K562 (cell line): ENCODE measurements around the gene RGS17. TPM values are rescaled to one million over a fixed set of nuclear protein-coding genes. Genes with fewer than 3 reads are reported as not detected.

ENCODE experiments used
- ATAC-seq: fragments of 200-7000 bp; cut with Tn5 transposase; 3 replicates; pipeline ENCODE4 v1.9.1; 2020; ENCODE audit warnings: moderate library complexity
- BruUV-seq: library from RNA; stranded (reverse); fragments of 400-500 nt; replicated peaks from 2 replicates; lab custom pipeline; 2021; lab: Mats Ljungman, UMichigan
- CTCF ChIA-PET: fragments of 300-600 bp; formaldehyde crosslinking; extraction: SDS; loops from one replicate; lab custom pipeline; 2021; ENCODE audit warnings: low intra/inter-chr PET ratio; lab: Yijun Ruan, JAX
- POLR2A ChIA-PET: fragments of 300-600, 350-650 bp; sonication (Branson Sonifier 250); formaldehyde crosslinking; extraction: SDS; loops from one replicate; lab custom pipeline; 2021; ENCODE audit warnings: antibody characterized with exemption, inconsistent platforms; lab: Yijun Ruan, JAX
- DNase-seq, 4 experiments: peaks; one replicate each; pipeline versions ENCODE4 v3.0.0 to v3.0.0-alpha.2; 2011 to 2018; ENCODE audit warnings: low spot score in 3 of 4, mixed read lengths in 3 of 4; ENCODE audit errors: extremely low read depth in 1 of 4
- FAIRE-seq: peaks from 2 replicates; lab custom pipeline; 2011; peaks lifted over from hg19 to GRCh38; lab: Jason Lieb, UNC
- H2AFZ ChIP-seq: 2 replicates; pipeline ENCODE4 v1.6.0; 2011; ENCODE audit warnings: low read depth, low read length, control low read depth, inconsistent platforms
- H3K27ac ChIP-seq: fragments of 200-600 bp; 3 replicates; pipeline ENCODE4 v1.8.0; 2011; ENCODE audit warnings: low read depth, mild to moderate bottlenecking, control low read depth, inconsistent platforms, low read length, moderate library complexity, mixed read lengths; ENCODE audit errors: extremely low read depth
- H3K27me3 ChIP-seq, 2 experiments: fragments of 300-600 bp in 1 of 2; 2 replicates in 1 of 2; 3 replicates in 1 of 2; pipeline versions ENCODE4 v1.6.0 to v1.8.0; 2011; ENCODE audit warnings: inconsistent platforms in 2 of 2, low read length in 2 of 2, mild to moderate bottlenecking in 1 of 2, mixed read lengths in 1 of 2, moderate library complexity in 1 of 2; ENCODE audit not compliant: control insufficient read depth in 2 of 2, insufficient read depth in 2 of 2
- H3K36me3 ChIP-seq: fragments of 300-600 bp; 3 replicates; pipeline ENCODE4 v1.8.0; 2011; ENCODE audit warnings: mild to moderate bottlenecking, low read length, inconsistent platforms; ENCODE audit not compliant: control insufficient read depth, insufficient read depth
- H3K4me1 ChIP-seq, 2 experiments: fragments of 200-600 bp in 1 of 2; replicated peaks in 1 of 2; 2 replicates in 1 of 2; 3 replicates in 1 of 2; pipeline versions ENCODE4 v1.5.1 to v1.8.0; 2011; ENCODE audit warnings: inconsistent platforms in 2 of 2, low read length in 2 of 2, mild to moderate bottlenecking in 1 of 2, mixed read lengths in 1 of 2, moderate library complexity in 1 of 2; ENCODE audit not compliant: control insufficient read depth in 2 of 2, insufficient read depth in 2 of 2
- H3K4me2 ChIP-seq: 2 replicates; pipeline ENCODE4 v1.6.1; 2011; ENCODE audit warnings: low read length, control low read depth, inconsistent platforms, mixed read lengths; ENCODE audit not compliant: insufficient read depth
- H3K4me3 ChIP-seq: fragments of 200-600 bp; sonication (generic), shearing (Covaris generic); 2 replicates; pipeline ENCODE4 v1.5.1; 2016; ENCODE audit warnings: control low read depth, inconsistent platforms
- H3K79me2 ChIP-seq: fragments of 200-600 bp; 3 replicates; pipeline ENCODE4 v1.8.0; 2011; ENCODE audit warnings: low read length, inconsistent platforms; ENCODE audit not compliant: control insufficient read depth, insufficient read depth
- H3K9ac ChIP-seq, 2 experiments: 2 replicates each; pipeline versions ENCODE4 v1.6.0 to v1.6.1; 2011; ENCODE audit warnings: low read depth in 2 of 2, low read length in 2 of 2, control low read depth in 1 of 2, inconsistent platforms in 1 of 2, mild to moderate bottlenecking in 1 of 2, mixed read lengths in 1 of 2; ENCODE audit not compliant: insufficient read depth in 1 of 2
- H3K9me1 ChIP-seq: one replicate; pipeline ENCODE4 v1.6.0; 2011; ENCODE audit warnings: inconsistent platforms, mild to moderate bottlenecking, low read length, moderate library complexity; ENCODE audit not compliant: control insufficient read depth, insufficient read depth
- H3K9me3 ChIP-seq: replicated peaks from 2 replicates; pipeline ENCODE4 v1.5.1; 2011; ENCODE audit warnings: low read depth, low read length, inconsistent platforms; ENCODE audit not compliant: control insufficient read depth, insufficient read depth
- H4K20me1 ChIP-seq: replicated peaks from 2 replicates; pipeline ENCODE4 v1.6.1; 2011; ENCODE audit warnings: low read length, inconsistent platforms, mixed read lengths; ENCODE audit not compliant: control insufficient read depth, insufficient read depth
- E2F1 ChIP-seq: sonication (generic); formaldehyde crosslinking; IDR thresholded peaks from 2 replicates; pipeline ENCODE4 v1.8.1; 2023; ENCODE audit warnings: mild to moderate bottlenecking, missing genetic modification reagents, moderate library complexity
- RBM14 ChIP-seq: fragments of 200-400 bp; formaldehyde crosslinking; IDR thresholded peaks from 2 replicates; pipeline ENCODE4 v1.6.1; 2018; ENCODE audit warnings: low read depth, mild to moderate bottlenecking, low read length, moderate library complexity, borderline replicate concordance; ENCODE audit not compliant: insufficient read depth
- ZSCAN29 ChIP-seq: fragments of 450-650 bp; IDR thresholded peaks from 2 replicates; pipeline ENCODE4 v1.6.1; 2017
- WGBS: fragments of 100-300 bp; shearing (Covaris generic); methylation state at CpG from one replicate; pipeline ENCODE4 v1.1.6; 2016; ENCODE audit warnings: low coverage, mixed read lengths; ENCODE audit not compliant: insufficient coverage; ENCODE audit errors: missing lambda C conversion rate; 5-methylcytosine and 5-hydroxymethylcytosine counted together
- in situ Hi-C: fragments of 300-500 bp; cut with MboI; formaldehyde crosslinking; loops from 4 replicates; pipeline ENCODE4 v1.15.0; 2018; ENCODE audit warnings: inconsistent platforms, mixed read lengths
- intact Hi-C: fragments of 100-400 bp; cut with micrococcal nuclease; formaldehyde crosslinking; loops from 2 replicates; pipeline ENCODE4 v1.14.2; 2022
- polyA plus RNA-seq, 8 experiments: library from polyadenylated mRNA; depleted of rRNA in 4 of 8; stranded (reverse) in 5 of 8; unstranded in 3 of 8; fragments of >200 nt; fragmentation: Nextera tagmentation in 2 of 8; fragmentation: Illumina TruSeq in 1 of 8; extraction: Ambion mirVana in 2 of 8; extraction: Trizol in 1 of 8; gene quantifications; 2 replicates each; pipeline versions ENCODE4 v1.2.1 to v1.2.3, GENCODE V29; 2011 to 2014; ENCODE audit warnings: inconsistent platforms in 1 of 8, missing spikeins in 1 of 8
- total RNA-seq, 7 experiments: library from RNA; depleted of rRNA in 6 of 7; stranded (reverse); fragments of >200 nt in 6 of 7; fragmentation: Illumina TruSeq in 2 of 7; extraction: Trizol in 2 of 7; gene quantifications; 2 replicates each; pipeline versions ENCODE4 v1.2.1 to v1.2.3, GENCODE V29; 2011 to 2021; ENCODE audit warnings: low replicate concordance in 1 of 7
- TF ChIP-seq, protein P1 (sequence below): fragments of 250-450 bp; sonication (Bioruptor Pico); IDR thresholded peaks from 2 replicates; pipeline ENCODE4 v1.5.1; 2021; ENCODE audit warnings: mild to moderate bottlenecking

The RGS17 gene
- total and polyA plus RNA-seq, 9 of the 15 experiments (the other 6 are each of a cell fraction or from before 2014, with no cell fraction given): 0.01 to 0.14 (median 0.08) TPM; not detected in 6

- no peak for TF ChIP-seq E2F1 (CRISPR knock-in tag)
These were observed 25.1 kb downstream of the RGS17 start (continued) for GRCh38 chr6:153106021-153106420.

DNA sequence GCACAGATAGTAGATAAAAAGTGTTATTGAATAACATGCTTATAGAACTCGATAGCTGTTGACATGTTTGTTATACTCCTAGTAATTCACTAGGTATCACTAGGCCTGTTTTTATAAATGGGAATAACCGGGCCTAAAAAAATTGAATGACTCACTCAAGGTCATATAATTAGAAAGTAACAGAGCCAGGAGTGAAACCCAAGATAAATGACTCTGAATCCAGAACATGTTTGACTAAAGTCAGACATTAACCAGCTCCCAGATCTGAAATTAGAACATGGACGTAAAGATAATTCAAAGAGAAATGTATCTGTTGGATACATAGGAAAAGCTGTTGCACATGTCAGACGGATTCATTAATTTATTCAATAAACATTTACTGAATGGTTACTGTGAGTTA is 26.9 kb downstream of the RGS17 start:
- in situ Hi-C loops: no loop called here

More for the DNA sequence above, 26.9 kb downstream of the RGS17 start:
- Histone ChIP-seq H3K9me1 (no peaks in the 10 kb centered on the region), H3K4me2 (no peak overlapping the region), H3K79me2 (no peaks in the 10 kb centered on the region), H3K27ac (no peak overlapping the region), H3K4me3 (no peak overlapping the region), H3K36me3 (no peaks in the 10 kb centered on the region), H2AFZ (no peak overlapping the region), H3K4me1 (no peaks in the 10 kb centered on the region), H3K9me3 (0 out of 2 replicates have a peak, but pooled peaks cover 2% of the 10 kb centered on the region), H3K27me3 (no peaks in the 10 kb centered on the region), H3K9ac (no peak overlapping the region), H4K20me1 (no peaks in the 10 kb centered on the region)
- CTCF ChIA-PET: no interaction called here
- POLR2A ChIA-PET: no interaction called here
- FAIRE-seq: no peak
- intact Hi-C loops: no loop called here
- no TSS peak for BruUV-seq
- WGBS: 1% methylated on average over 4 of the region's 4 CpGs
- TF ChIP-seq ZSCAN29 (no peak), RBM14 (no peak)
- TF ChIP-seq, protein P1, sequence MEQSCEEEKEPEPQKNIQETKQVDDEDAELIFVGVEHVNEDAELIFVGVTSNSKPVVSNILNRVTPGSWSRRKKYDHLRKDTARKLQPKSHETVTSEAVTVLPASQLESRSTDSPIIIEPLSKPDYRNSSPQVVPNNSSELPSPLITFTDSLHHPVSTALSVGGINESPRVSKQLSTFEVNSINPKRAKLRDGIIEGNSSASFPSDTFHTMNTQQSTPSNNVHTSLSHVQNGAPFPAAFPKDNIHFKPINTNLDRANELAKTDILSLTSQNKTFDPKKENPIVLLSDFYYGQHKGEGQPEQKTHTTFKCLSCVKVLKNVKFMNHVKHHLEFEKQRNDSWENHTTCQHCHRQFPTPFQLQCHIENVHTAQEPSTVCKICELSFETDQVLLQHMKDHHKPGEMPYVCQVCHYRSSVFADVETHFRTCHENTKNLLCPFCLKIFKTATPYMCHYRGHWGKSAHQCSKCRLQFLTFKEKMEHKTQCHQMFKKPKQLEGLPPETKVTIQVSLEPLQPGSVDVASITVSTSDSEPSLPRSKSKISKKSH (CRISPR knock-in tag): no peak
- no peak for DNase-seq
- no peak for ATAC-seq
